GM18517 (cell line): ENCODE data around the gene FBLN7.

Experiments used
- ATAC-seq: cut with Tn5 transposase; IDR thresholded peaks from one replicate; pipeline ENCODE4 v1.9.1; 2021; ENCODE audit warnings: mild to moderate bottlenecking, moderate library complexity; ENCODE audit not compliant: unreplicated experiment

Gene FBLN7

GRCh38 chr2:112140205-112140802 lies 2.1 kb downstream of the FBLN7 start:
- no peak for ATAC-seq

GRCh38 chr2:112140899-112141625 lies 2.9 kb downstream of the FBLN7 start:
- no peak for ATAC-seq

- no peak for ATAC-seq
Observed at GRCh38 chr2:112141626-112142007, 3.4 kb downstream of the FBLN7 start.

- no peak for ATAC-seq
Observed at GRCh38 chr2:112142525-112143078, 4.4 kb downstream of the FBLN7 start.

GRCh38 chr2:112143150-112143549 lies 5.0 kb downstream of the FBLN7 start:
- ATAC-seq = no peak

GRCh38 chr2:112144966-112145365 lies 6.8 kb downstream of the FBLN7 start:
- no peak for ATAC-seq

- ATAC-seq = no peak
Observed at GRCh38 chr2:112147382-112148168, 9.4 kb downstream of the FBLN7 start.

GRCh38 chr2:112148477-112148876 lies 10.3 kb downstream of the FBLN7 start:
- ATAC-seq = no peak

GRCh38 chr2:112149194-112149593 lies 11.0 kb downstream of the FBLN7 start:
- no peak for ATAC-seq

GRCh38 chr2:112149866-112150435 lies 11.8 kb downstream of the FBLN7 start:
- ATAC-seq = no peak

GRCh38 chr2:112150447-112150846 lies 12.3 kb downstream of the FBLN7 start:
- ATAC-seq = no peak

- no peak for ATAC-seq
Observed at GRCh38 chr2:112150851-112151250, 12.7 kb downstream of the FBLN7 start.

- no peak for ATAC-seq
Observed at GRCh38 chr2:112151271-112151670, 13.1 kb downstream of the FBLN7 start.

GRCh38 chr2:112151701-112152440 lies 13.7 kb downstream of the FBLN7 start:
- no peak for ATAC-seq

GRCh38 chr2:112152476-112153178 lies 14.4 kb downstream of the FBLN7 start:
- ATAC-seq = no peak

- no peak for ATAC-seq
Observed at GRCh38 chr2:112153179-112153490, 14.9 kb downstream of the FBLN7 start.

- no peak for ATAC-seq
Observed at GRCh38 chr2:112153501-112153900, 15.3 kb downstream of the FBLN7 start.

- no peak for ATAC-seq
Observed at GRCh38 chr2:112154246-112155117, 16.3 kb downstream of the FBLN7 start.
